Fibroblast of lung (primary cell): Measurements from ENCODE around the gene CDS1.

Experiments
- CTCF ChIP-seq, 2 donors: IDR thresholded peaks in 1 of 2; conservative IDR thresholded peaks in 1 of 2; 1 replicate in 1 of 2; 2 replicates in 1 of 2; pipeline ENCODE4 v1.5.1; 2011 to 2012; ENCODE audit warnings: low read length in 2 of 2, control low read depth in 1 of 2, inconsistent platforms in 1 of 2, low read depth in 1 of 2, mild to moderate bottlenecking in 1 of 2
- EZH2 ChIP-seq: IDR thresholded peaks from 2 replicates; pipeline ENCODE4 v1.5.1; 2012; ENCODE audit warnings: low read length, control low read depth, mild to moderate bottlenecking; ENCODE audit errors: missing control alignments

- TF ChIP-seq CTCF (conservative IDR thresholded peaks at IDR 0.05 in 1 of 2, IDR thresholded peaks at IDR 0.05 in 1 of 2; ENCODE audit: low read depth in 1 of 2, low read length in 2 of 2) (no peak), EZH2 (no peak)
Measured at GRCh38 chr4:84691170-84691691, 108.3 kb downstream of the CDS1 start.
